A549 (cell line): ENCODE measurements around the gene ENTPD6. TPM values are rescaled to one million over a fixed set of nuclear protein-coding genes. Genes with fewer than 3 reads are reported as not detected.

ENCODE experiments used
- ATAC-seq, 2 experiments: fragments of 200-7000 bp in 1 of 2; fragments of >200 bp in 1 of 2; cut with Nextera tagmentation in 1 of 2; cut with Tn5 transposase in 1 of 2; 3 replicates each; pipeline versions ENCODE4 v1.8.0 to v1.9.1; 2018 to 2020; ENCODE audit warnings: mild to moderate bottlenecking in 1 of 2, moderate library complexity in 1 of 2
- CTCF ChIA-PET: fragments of 300-600 bp; sonication (Branson Sonifier 250); formaldehyde crosslinking; extraction: SDS; loops from one replicate; lab custom pipeline; 2021; ENCODE audit warnings: antibody characterized with exemption, inconsistent platforms; lab: Yijun Ruan, JAX
- POLR2A ChIA-PET: fragments of 350-600 bp; formaldehyde crosslinking; extraction: SDS; loops from one replicate; lab custom pipeline; 2021; ENCODE audit warnings: antibody characterized with exemption, inconsistent platforms; lab: Yijun Ruan, JAX
- DNase-seq, 2 experiments: peaks; one replicate each; pipeline versions ENCODE4 v3.0.0 to v3.0.0-alpha.2; 2011 to 2016; ENCODE audit warnings: low read depth in 1 of 2, low spot score in 1 of 2
- FAIRE-seq: peaks from 2 replicates; lab custom pipeline; 2011; peaks lifted over from hg19 to GRCh38; lab: Jason Lieb, UNC
- H3K27ac ChIP-seq, 2 experiments: fragments of >200 bp; sonication (Bioruptor Twin); formaldehyde crosslinking; 3 replicates each; pipeline ENCODE4 v1.5.1; 2016 to 2017
- H3K4me1 ChIP-seq: fragments of >200 bp; sonication (Bioruptor Twin); formaldehyde crosslinking; 3 replicates; pipeline ENCODE4 v1.6.1; 2016
- H3K4me2 ChIP-seq: fragments of >200 bp; sonication (Bioruptor Twin); formaldehyde crosslinking; 3 replicates; pipeline ENCODE4 v1.6.1; 2016
- H3K4me3 ChIP-seq: fragments of >200 bp; sonication (Bioruptor Twin); formaldehyde crosslinking; 3 replicates; pipeline ENCODE4 v1.5.1; 2016
- H3K9me3 ChIP-seq: fragments of >200 bp; sonication (Bioruptor Twin); formaldehyde crosslinking; 3 replicates; pipeline ENCODE4 v1.6.1; 2016
- BHLHE40 ChIP-seq: IDR thresholded peaks from 2 replicates; pipeline ENCODE4 v1.6.1; 2012; ENCODE audit warnings: low read depth, low read length, inconsistent platforms
- CHD2 ChIP-seq: fragments of 150-350 bp; IDR thresholded peaks from 2 replicates; pipeline ENCODE4 v1.6.1; 2014; ENCODE audit warnings: low read length; ENCODE audit not compliant: partially characterized antibody
- CTCF ChIP-seq: fragments of >200 bp; sonication (Bioruptor Twin); formaldehyde crosslinking; IDR thresholded peaks from 3 replicates; pipeline ENCODE4 v1.5.1; 2016
- EHF ChIP-seq: fragments of 250-450 bp; sonication (Bioruptor Pico); IDR thresholded peaks from 2 replicates; pipeline ENCODE4 v1.5.0; 2020; ENCODE audit warnings: mild to moderate bottlenecking
- ESRRA ChIP-seq: fragments of 150-350 bp; IDR thresholded peaks from 2 replicates; pipeline ENCODE4 v1.6.1; 2014; ENCODE audit warnings: mild to moderate bottlenecking, low read length, borderline replicate concordance
- HOXA7 ChIP-seq: fragments of 250-450 bp; sonication (Bioruptor Pico); IDR thresholded peaks from 2 replicates; pipeline ENCODE4 v1.5.0; 2020; ENCODE audit warnings: mild to moderate bottlenecking, moderate library complexity
- HOXB13 ChIP-seq: fragments of 250-450 bp; sonication (Bioruptor Pico); IDR thresholded peaks from 2 replicates; pipeline ENCODE4 v1.5.0; 2020; ENCODE audit warnings: low read depth, mild to moderate bottlenecking, moderate library complexity
- HOXB5 ChIP-seq: fragments of 250-450 bp; sonication (Bioruptor Pico); IDR thresholded peaks from 2 replicates; pipeline ENCODE4 v1.5.0; 2020; ENCODE audit warnings: mild to moderate bottlenecking, moderate library complexity
- JUNB ChIP-seq: fragments of >200 bp; sonication (Bioruptor Twin); formaldehyde crosslinking; IDR thresholded peaks from 2 replicates; pipeline ENCODE4 v1.6.1; 2016
- KDM1A ChIP-seq: fragments of 200-600 bp; sonication (generic); IDR thresholded peaks from 2 replicates; pipeline ENCODE4 v1.6.1; 2016; ENCODE audit warnings: low read depth, mild to moderate bottlenecking
- MAX ChIP-seq: IDR thresholded peaks from 2 replicates; pipeline ENCODE4 v1.6.1; 2012
- NFE2L2 ChIP-seq: fragments of 150-350 bp; conservative IDR thresholded peaks from 2 replicates; pipeline ENCODE4 v1.6.1; 2014; ENCODE audit warnings: low read length
- NPAS2 ChIP-seq: fragments of 250-450 bp; sonication (Bioruptor Pico); IDR thresholded peaks from 2 replicates; pipeline ENCODE4 v1.8.0; 2022; ENCODE audit warnings: mild to moderate bottlenecking, moderate library complexity, borderline replicate concordance
- RARB ChIP-seq: fragments of 250-450 bp; sonication (Bioruptor Pico); IDR thresholded peaks from 2 replicates; pipeline ENCODE4 v1.8.0; 2021; ENCODE audit warnings: mild to moderate bottlenecking, moderate library complexity
- REST ChIP-seq: fragments of 200-600 bp; sonication (generic); IDR thresholded peaks from 2 replicates; pipeline ENCODE4 v1.6.1; 2016; ENCODE audit warnings: antibody characterized with exemption, mild to moderate bottlenecking, moderate library complexity
- RFX5 ChIP-seq: fragments of 450-650 bp; IDR thresholded peaks from 2 replicates; pipeline ENCODE4 v1.7.1; 2014; ENCODE audit warnings: antibody characterized with exemption, mild to moderate bottlenecking, moderate library complexity
- RNF2 ChIP-seq: fragments of 200-600 bp; sonication (generic); IDR thresholded peaks from 2 replicates; pipeline ENCODE4 v1.6.1; 2016; ENCODE audit warnings: low read depth, mild to moderate bottlenecking, antibody characterized with exemption, moderate library complexity, borderline replicate concordance
- WGBS: methylation state at CpG from one replicate; pipeline ENCODE4 v1.1.6; 2017; ENCODE audit errors: missing lambda C conversion rate; 5-methylcytosine and 5-hydroxymethylcytosine counted together
- polyA plus RNA-seq, 4 experiments: library from polyadenylated mRNA; depleted of rRNA in 3 of 4; stranded (reverse); fragments of >200 nt; fragmentation: RNase III in 1 of 4; extraction: RNeasy Plus Mini Kit Qiagen cat#74134 plus additional on column Dnase treatment in 1 of 4; gene quantifications; 2 replicates in 3 of 4; 3 replicates in 1 of 4; pipeline ENCODE4 v1.2.3, GENCODE V29; 2011 to 2017
- TF ChIP-seq, protein P1 (sequence below): fragments of 250-450 bp; sonication (Bioruptor Pico); IDR thresholded peaks from 2 replicates; pipeline ENCODE4 v1.5.0; 2020; ENCODE audit warnings: low read depth, mild to moderate bottlenecking, moderate library complexity

ENTPD6 gene
- polyA plus RNA-seq, 2 of the 4 experiments (the other 2 are of a cell fraction) = 85.7 to 87.0 TPM

DNA sequence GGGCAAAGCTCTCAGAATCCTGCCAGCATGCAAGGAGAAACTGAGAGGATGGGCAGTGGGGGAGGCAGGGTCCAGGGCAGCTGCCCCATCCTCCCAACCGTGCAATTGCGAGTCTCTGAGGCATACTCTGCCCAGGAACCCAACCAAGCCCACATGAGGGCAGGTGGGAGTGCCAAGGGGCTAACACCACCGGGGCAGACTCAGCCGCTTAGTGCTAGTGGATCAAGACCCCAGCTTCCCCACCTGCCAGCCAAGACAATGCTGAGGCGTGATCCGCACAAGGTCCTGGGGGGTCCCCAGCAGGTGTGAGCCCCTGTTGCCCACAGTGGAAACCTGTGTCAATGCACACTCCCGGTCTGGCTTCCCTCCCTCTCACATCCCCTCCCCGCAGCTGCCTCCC, 48.5 kb upstream of the ENTPD6 start:
- no peak overlapping the region for H3K4me3 ChIP-seq
- WGBS = 78% methylated on average over 8 of the region's 8 CpGs
- no peak overlapping the region for H3K27ac ChIP-seq
- ChIA-PET CTCF (interaction anchor here (1.0 to 1.1 kb wide), 2 partner anchors 32 to 252 kb away, joined by 3 read pairs; no protein-coding TSS in a partner anchor), POLR2A (no interaction called here)
- FAIRE-seq = no peak
- no peak overlapping the region for H3K4me2 ChIP-seq
- H3K9me3 ChIP-seq = no peaks in the 10 kb centered on the region
- no peak for DNase-seq
- TF ChIP-seq, protein P1, sequence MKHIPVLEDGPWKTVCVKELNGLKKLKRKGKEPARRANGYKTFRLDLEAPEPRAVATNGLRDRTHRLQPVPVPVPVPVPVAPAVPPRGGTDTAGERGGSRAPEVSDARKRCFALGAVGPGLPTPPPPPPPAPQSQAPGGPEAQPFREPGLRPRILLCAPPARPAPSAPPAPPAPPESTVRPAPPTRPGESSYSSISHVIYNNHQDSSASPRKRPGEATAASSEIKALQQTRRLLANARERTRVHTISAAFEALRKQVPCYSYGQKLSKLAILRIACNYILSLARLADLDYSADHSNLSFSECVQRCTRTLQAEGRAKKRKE (CRISPR knock-in tag) = no peak
- no peak for TF ChIP-seq ESRRA
- no peak for TF ChIP-seq HOXB13
- no peak for TF ChIP-seq BHLHE40
- TF ChIP-seq RARB (CRISPR knock-in tag) = no peak
- H3K4me1 ChIP-seq = 0 out of 3 replicates have a peak, but pooled peaks cover 5% of the 10 kb centered on the region
- no peak for ATAC-seq

GRCh38 chr20:25147716-25148115, 47.8 kb upstream of the ENTPD6 start:
- ChIA-PET CTCF (no interaction called here), POLR2A (no interaction called here)
- H3K9me3 ChIP-seq = no peaks in the 10 kb centered on the region
- H3K4me2 ChIP-seq = no peak overlapping the region
- FAIRE-seq (no peak), DNase-seq (no peak), ATAC-seq (no peak)
- no peak overlapping the region for H3K27ac ChIP-seq
- H3K4me3 ChIP-seq = no peak overlapping the region
- no peak for TF ChIP-seq RFX5
- TF ChIP-seq REST = no peak
- TF ChIP-seq, protein P1 (CRISPR knock-in tag) = no peak
- no peak for TF ChIP-seq CTCF
- no peak for TF ChIP-seq NPAS2 (CRISPR knock-in tag)
- TF ChIP-seq NFE2L2 = no peak
- no peak for TF ChIP-seq JUNB
- no peak for TF ChIP-seq CHD2
- 92% methylated on average over 15 of the region's 15 CpGs for WGBS
- 0 out of 3 replicates have a peak, but pooled peaks cover 5% of the 10 kb centered on the region for H3K4me1 ChIP-seq

GRCh38 chr20:25148181-25148981, 47.1 kb upstream of the ENTPD6 start:
- Histone ChIP-seq H3K4me2 (no peak overlapping the region), H3K4me1 (0 out of 3 replicates have a peak, but pooled peaks cover 5% of the 10 kb centered on the region), H3K9me3 (no peaks in the 10 kb centered on the region), H3K4me3 (no peak overlapping the region), H3K27ac (no peak overlapping the region)
- ChIA-PET CTCF (interaction anchor here (0.7 kb wide), 1 partner anchor 31 kb away, joined by 3 read pairs; no protein-coding TSS in a partner anchor), POLR2A (no interaction called here)
- no peak for TF ChIP-seq KDM1A
- TF ChIP-seq RNF2 = no peak
- TF ChIP-seq HOXA7 (CRISPR knock-in tag) = no peak
- TF ChIP-seq NPAS2 (CRISPR knock-in tag) = no peak
- TF ChIP-seq CHD2 = no peak
- no peak for TF ChIP-seq MAX
- no peak for TF ChIP-seq HOXB5 (CRISPR knock-in tag)
- TF ChIP-seq EHF (CRISPR knock-in tag) = no peak
- 83% methylated on average over 50 of the region's 61 CpGs for WGBS
- ATAC-seq (no peak), FAIRE-seq (no peak), DNase-seq (no peak)
